Progenitor cell of endocrine pancreas (in vitro differentiated cells): Measurements from ENCODE around the gene ZNF281. TPM values are rescaled to one million over a fixed set of nuclear protein-coding genes. Genes with fewer than 3 reads are reported as not detected.

Source experiments
- DNase-seq: peaks from one replicate; pipeline ENCODE4 v3.0.0; 2021; ENCODE audit warnings: low spot score; ENCODE audit not compliant: unreplicated experiment
- H3K27ac Mint-ChIP-seq: 2 replicates; pipeline ENCODE4 v1.8.0; 2021; ENCODE audit warnings: mild to moderate bottlenecking, moderate library complexity, mixed read lengths
- H3K27me3 Mint-ChIP-seq: 2 replicates; pipeline ENCODE4 v1.8.0; 2021; ENCODE audit warnings: mixed read lengths
- H3K36me3 Mint-ChIP-seq: 2 replicates; pipeline ENCODE4 v1.8.0; 2022; ENCODE audit warnings: mixed read lengths; ENCODE audit not compliant: insufficient read depth
- H3K4me1 Mint-ChIP-seq: 2 replicates; pipeline ENCODE4 v1.8.0; 2021; ENCODE audit warnings: low read depth, mixed read lengths
- H3K4me3 Mint-ChIP-seq: 2 replicates; pipeline ENCODE4 v1.8.0; 2021; ENCODE audit warnings: low read depth, mild to moderate bottlenecking, moderate library complexity, mixed read lengths
- H3K9me3 Mint-ChIP-seq: 2 replicates; pipeline ENCODE4 v1.8.0; 2021; ENCODE audit warnings: low read depth, mixed read lengths
- total RNA-seq: library from RNA; stranded (reverse); gene quantifications from 2 replicates; pipeline ENCODE4 v1.2.1, GENCODE V29; 2021
- TF ChIP-seq, protein P1 (sequence below): fragments of 200-600 bp; sonication (generic); IDR thresholded peaks from one replicate; pipeline ENCODE4 v1.5.0; 2021; ENCODE audit warnings: antibody characterized with exemption, mild to moderate bottlenecking; ENCODE audit not compliant: unreplicated experiment

ZNF281 gene
- total RNA-seq, 1 donor from 2014 or later = 34.2 TPM

DNA sequence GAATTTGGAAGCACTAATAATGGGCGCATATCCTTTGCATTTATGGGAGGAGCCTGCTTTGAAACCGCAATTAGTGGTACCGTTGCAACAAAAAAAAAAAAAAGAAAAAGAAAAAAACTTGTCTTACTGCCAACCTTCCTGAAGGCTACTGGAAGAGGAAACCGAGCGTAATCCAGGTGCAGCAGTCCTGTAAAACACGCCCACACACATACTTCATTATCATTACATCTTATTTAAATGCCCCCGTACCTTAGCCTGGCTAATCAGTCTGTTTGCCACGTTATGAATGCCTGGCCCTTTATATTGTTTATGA is 686 bp upstream of the ZNF281 start:
- H3K36me3 Mint-ChIP-seq = peaks cover 30% of the 10 kb centered on the region

DNA sequence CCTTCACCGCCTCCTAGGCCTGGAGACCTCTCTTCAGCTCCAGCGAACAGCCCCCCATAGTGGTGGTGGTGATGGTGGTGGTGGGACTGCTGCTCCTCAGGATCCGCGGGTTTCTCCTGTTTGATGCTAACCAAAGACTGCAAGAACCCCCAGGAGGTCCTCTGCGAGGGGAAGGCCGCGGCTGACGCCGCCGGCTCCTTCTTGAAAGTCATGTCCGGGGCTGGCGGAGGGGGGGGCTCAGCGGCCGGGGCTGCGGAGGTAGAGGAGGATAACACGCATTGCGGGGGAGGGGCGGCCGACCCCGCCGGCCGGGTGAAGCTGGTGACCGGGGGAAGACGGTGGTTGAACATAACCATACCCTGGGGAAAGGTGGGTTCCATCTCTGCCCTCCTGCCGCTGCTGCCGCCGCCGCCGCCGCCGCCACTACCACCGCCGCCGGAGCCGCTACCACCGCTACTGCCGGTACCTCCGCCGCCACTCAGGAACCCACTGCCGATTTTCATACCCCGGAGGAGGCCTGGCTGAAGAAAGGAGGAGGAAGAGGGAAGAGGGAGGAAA is 554 bp downstream of the ZNF281 start:
- peaks cover 60% of the 10 kb centered on the region for H3K4me1 Mint-ChIP-seq
- peak overlapping the region; percentile 98 for H3K4me3 Mint-ChIP-seq
- TF ChIP-seq, protein P1, sequence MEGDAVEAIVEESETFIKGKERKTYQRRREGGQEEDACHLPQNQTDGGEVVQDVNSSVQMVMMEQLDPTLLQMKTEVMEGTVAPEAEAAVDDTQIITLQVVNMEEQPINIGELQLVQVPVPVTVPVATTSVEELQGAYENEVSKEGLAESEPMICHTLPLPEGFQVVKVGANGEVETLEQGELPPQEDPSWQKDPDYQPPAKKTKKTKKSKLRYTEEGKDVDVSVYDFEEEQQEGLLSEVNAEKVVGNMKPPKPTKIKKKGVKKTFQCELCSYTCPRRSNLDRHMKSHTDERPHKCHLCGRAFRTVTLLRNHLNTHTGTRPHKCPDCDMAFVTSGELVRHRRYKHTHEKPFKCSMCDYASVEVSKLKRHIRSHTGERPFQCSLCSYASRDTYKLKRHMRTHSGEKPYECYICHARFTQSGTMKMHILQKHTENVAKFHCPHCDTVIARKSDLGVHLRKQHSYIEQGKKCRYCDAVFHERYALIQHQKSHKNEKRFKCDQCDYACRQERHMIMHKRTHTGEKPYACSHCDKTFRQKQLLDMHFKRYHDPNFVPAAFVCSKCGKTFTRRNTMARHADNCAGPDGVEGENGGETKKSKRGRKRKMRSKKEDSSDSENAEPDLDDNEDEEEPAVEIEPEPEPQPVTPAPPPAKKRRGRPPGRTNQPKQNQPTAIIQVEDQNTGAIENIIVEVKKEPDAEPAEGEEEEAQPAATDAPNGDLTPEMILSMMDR = no peak
- H3K9me3 Mint-ChIP-seq = no peaks in the 10 kb centered on the region
- H3K27me3 Mint-ChIP-seq = no peaks in the 10 kb centered on the region
- peak overlapping the region; percentile 95 for H3K27ac Mint-ChIP-seq
- peak; percentile 18 for DNase-seq
- peaks cover 32% of the 10 kb centered on the region for H3K36me3 Mint-ChIP-seq

More for the DNA sequence above, 686 bp upstream of the ZNF281 start:
- TF ChIP-seq, protein P1 = no peak
- peak overlapping the region; percentile 98 for H3K4me3 Mint-ChIP-seq
- peak overlapping the region; percentile 95 for H3K27ac Mint-ChIP-seq
- no peak for DNase-seq
- no peaks in the 10 kb centered on the region for H3K27me3 Mint-ChIP-seq
- H3K9me3 Mint-ChIP-seq = no peaks in the 10 kb centered on the region
- peaks cover 60% of the 10 kb centered on the region for H3K4me1 Mint-ChIP-seq

DNA sequence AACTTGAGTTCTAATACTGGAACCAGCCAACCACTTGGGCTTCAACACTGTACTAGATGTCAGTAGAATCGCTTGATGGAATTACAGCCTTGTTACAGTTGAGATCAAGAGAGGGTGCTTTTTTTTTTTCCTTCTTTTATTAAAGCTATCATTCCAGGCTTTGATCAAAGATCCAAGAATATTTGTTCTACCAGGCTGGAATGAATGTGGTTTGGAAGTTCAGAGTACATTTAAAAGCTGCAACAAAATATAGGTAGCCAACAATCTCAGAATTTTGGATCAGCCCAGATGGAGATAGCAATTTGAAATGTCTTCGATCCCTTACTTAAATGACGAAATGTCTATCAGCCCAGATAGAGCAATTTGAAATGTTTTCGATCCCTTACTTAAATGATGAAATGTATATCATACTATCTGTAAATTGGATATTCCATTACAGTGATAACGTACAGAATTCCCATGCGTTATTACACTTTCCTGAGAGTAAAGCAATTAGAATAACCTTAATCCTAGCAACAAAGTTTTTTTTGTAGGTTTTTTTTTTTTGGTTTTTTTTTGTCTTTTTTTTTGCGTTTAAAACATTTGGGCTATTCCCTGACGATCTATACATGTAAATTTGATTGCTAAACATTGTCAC is 3.6 kb downstream of the ZNF281 start:
- Mint-ChIP-seq H3K27me3 (no peaks in the 10 kb centered on the region), H3K36me3 (peaks cover 33% of the 10 kb centered on the region), H3K27ac (peak overlapping the region; percentile 8), H3K9me3 (no peaks in the 10 kb centered on the region), H3K4me1 (peaks cover 56% of the 10 kb centered on the region), H3K4me3 (peak overlapping the region; percentile 98)
- no peak for DNase-seq
- TF ChIP-seq, protein P1 = no peak

DNA sequence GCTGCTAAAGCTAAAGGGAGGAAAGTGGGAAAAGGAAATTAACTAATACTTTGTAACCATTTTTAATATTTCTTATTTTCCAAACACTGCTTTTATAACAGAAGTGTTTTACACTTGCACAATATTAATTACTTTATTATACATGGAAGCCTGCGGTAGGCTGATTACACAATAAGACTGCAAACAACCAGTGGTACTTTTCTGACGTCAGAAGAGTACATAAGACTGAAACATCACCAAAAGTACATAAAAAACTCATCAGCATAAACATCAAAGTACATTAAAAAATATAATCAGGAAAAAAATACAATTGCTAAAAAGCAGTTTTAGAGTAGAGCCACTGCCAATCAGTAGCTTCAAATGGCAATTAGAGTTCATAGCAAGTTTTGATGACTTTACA is 4.6 kb downstream of the ZNF281 start:
- H3K27ac Mint-ChIP-seq = no peak overlapping the region
- H3K9me3 Mint-ChIP-seq = no peaks in the 10 kb centered on the region
- H3K27me3 Mint-ChIP-seq = no peaks in the 10 kb centered on the region
- H3K36me3 Mint-ChIP-seq = peaks cover 33% of the 10 kb centered on the region
- peaks cover 53% of the 10 kb centered on the region for H3K4me1 Mint-ChIP-seq
- peak overlapping the region; percentile 43 for H3K4me3 Mint-ChIP-seq
- no peak for DNase-seq
- TF ChIP-seq, protein P1 = no peak

DNA sequence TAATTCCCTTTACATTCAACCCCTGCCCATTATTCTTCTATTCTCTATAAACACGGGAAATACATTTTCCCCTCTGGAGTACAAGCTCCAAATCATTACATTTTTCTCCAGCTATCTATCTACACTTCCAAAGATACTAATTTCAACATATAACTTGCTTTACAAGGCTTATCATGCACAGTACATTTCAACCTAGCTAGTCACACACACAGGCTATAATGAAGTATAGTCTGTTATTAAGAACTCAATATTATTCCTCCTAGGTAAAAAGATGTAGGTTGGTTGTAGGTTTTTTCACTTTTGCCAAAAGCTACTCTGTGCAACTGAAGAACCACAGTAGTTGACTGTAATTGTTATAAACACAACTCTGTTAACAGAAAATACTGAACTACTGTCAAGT is 8.1 kb downstream of the ZNF281 start:
- no peaks in the 10 kb centered on the region for H3K9me3 Mint-ChIP-seq
- peaks cover 15% of the 10 kb centered on the region for H3K36me3 Mint-ChIP-seq
- peaks cover 39% of the 10 kb centered on the region for H3K4me1 Mint-ChIP-seq
- no peak overlapping the region for H3K27ac Mint-ChIP-seq
- H3K27me3 Mint-ChIP-seq = no peaks in the 10 kb centered on the region
- DNase-seq = no peak
- no peak overlapping the region for H3K4me3 Mint-ChIP-seq
- TF ChIP-seq, protein P1 = no peak
